VCaP (cell line): ENCODE data around the gene FOXI1.

Source experiments
- H3K27ac ChIP-seq: fragments of 450-650 bp; 2 replicates; pipeline ENCODE4 v1.5.1; 2017
- CTCF ChIP-seq: fragments of 450-650 bp; conservative IDR thresholded peaks from 2 replicates; pipeline ENCODE4 v1.5.1; 2017; ENCODE audit warnings: mild to moderate bottlenecking, moderate library complexity

Gene FOXI1

GRCh38 chr5:170154744-170155143, 49.0 kb downstream of the FOXI1 start:
- TF ChIP-seq CTCF: no peak
- no peak overlapping the region for H3K27ac ChIP-seq

GRCh38 chr5:170155771-170156170, 50.1 kb downstream of the FOXI1 start:
- no peak for TF ChIP-seq CTCF
- no peak overlapping the region for H3K27ac ChIP-seq

GRCh38 chr5:170159101-170159698, 53.5 kb downstream of the FOXI1 start:
- H3K27ac ChIP-seq: no peak overlapping the region
- no peak for TF ChIP-seq CTCF
